GM12878 (cell line): Measurements from ENCODE around the gene VPS52. TPM values are rescaled to one million over a fixed set of nuclear protein-coding genes. Genes with fewer than 3 reads are reported as not detected.

Source experiments
- ATAC-seq: fragments of 200-7000 bp; cut with Tn5 transposase; 3 replicates; pipeline ENCODE4 v1.9.1; 2020; ENCODE audit warnings: mild to moderate bottlenecking, moderate library complexity
- BruUV-seq: library from RNA; stranded (reverse); fragments of 400-500 nt; replicated peaks from 2 replicates; lab custom pipeline; 2021; lab: Mats Ljungman, UMichigan
- CTCF ChIA-PET: fragments of 300-600 bp; sonication (Branson Sonifier 250); formaldehyde crosslinking; extraction: SDS; loops from one replicate; lab custom pipeline; 2021; ENCODE audit warnings: inconsistent platforms; lab: Yijun Ruan, JAX
- POLR2A ChIA-PET: fragments of 350-600 bp; formaldehyde crosslinking; extraction: SDS; loops from one replicate; lab custom pipeline; 2021; ENCODE audit warnings: inconsistent platforms; lab: Charles Lee
- RAD21 ChIA-PET: fragments of 300-600 bp; sonication (Branson Sonifier 250); formaldehyde crosslinking; loops from one replicate; lab custom pipeline; 2023; ENCODE audit warnings: antibody characterized with exemption; ENCODE audit not compliant: unreplicated experiment; lab: Charles Lee
- SMC1A ChIA-PET: fragments of 300-600 bp; sonication (Branson Sonifier 250); formaldehyde crosslinking; loops from one replicate; lab custom pipeline; 2023; ENCODE audit not compliant: unreplicated experiment, uncharacterized antibody; lab: Charles Lee
- DNase-seq: peaks from one replicate; pipeline ENCODE4 v3.0.0-alpha.2; 2011; ENCODE audit warnings: low read depth, low spot score
- FAIRE-seq: peaks from 3 replicates; lab custom pipeline; 2011; peaks lifted over from hg19 to GRCh38; lab: Jason Lieb, UNC
- H2AFZ ChIP-seq: 2 replicates; pipeline ENCODE4 v1.6.0; 2011; ENCODE audit warnings: low read depth, low read length, control low read depth; ENCODE audit not compliant: control insufficient read depth
- H3K27ac ChIP-seq: 2 replicates; pipeline ENCODE4 v1.5.1; 2011; ENCODE audit warnings: control low read depth; ENCODE audit not compliant: control insufficient read depth, insufficient read depth
- H3K27me3 ChIP-seq, 2 experiments: replicated peaks in 1 of 2; 2 replicates each; pipeline versions ENCODE4 v1.6.0 to v1.6.1; 2011; ENCODE audit warnings: low read length in 1 of 2; ENCODE audit not compliant: control insufficient read depth in 2 of 2, insufficient read depth in 2 of 2
- H3K36me3 ChIP-seq, 2 experiments: 2 replicates each; pipeline ENCODE4 v1.5.1; 2011; ENCODE audit warnings: low read length in 1 of 2; ENCODE audit not compliant: control insufficient read depth in 2 of 2, insufficient read depth in 2 of 2
- H3K4me1 ChIP-seq: 2 replicates; pipeline ENCODE4 v1.6.1; 2011; ENCODE audit warnings: mild to moderate bottlenecking, low read length, moderate library complexity, mixed read lengths; ENCODE audit not compliant: control insufficient read depth, insufficient read depth
- H3K4me2 ChIP-seq: 2 replicates; pipeline ENCODE4 v1.6.0; 2011; ENCODE audit warnings: control low read depth; ENCODE audit not compliant: control insufficient read depth, insufficient read depth
- H3K4me3 ChIP-seq: fragments of 200-600 bp; sonication (generic); 2 replicates; pipeline ENCODE4 v1.5.1; 2016
- H3K79me2 ChIP-seq: 2 replicates; pipeline ENCODE4 v1.6.0; 2011; ENCODE audit warnings: low read length; ENCODE audit not compliant: control insufficient read depth, insufficient read depth
- H3K9ac ChIP-seq: 2 replicates; pipeline ENCODE4 v1.8.0; 2011; ENCODE audit warnings: low read length, control low read depth, mixed read lengths; ENCODE audit not compliant: control insufficient read depth, insufficient read depth
- H3K9me3 ChIP-seq: replicated peaks from 3 replicates; pipeline ENCODE4 v1.5.1; 2011; ENCODE audit warnings: mild to moderate bottlenecking, low read length; ENCODE audit not compliant: control insufficient read depth, insufficient read depth
- H4K20me1 ChIP-seq: 2 replicates; pipeline ENCODE4 v1.6.0; 2011; ENCODE audit not compliant: control insufficient read depth, insufficient read depth
- BACH1 ChIP-seq: fragments of 450-650 bp; IDR thresholded peaks from 2 replicates; pipeline ENCODE4 v1.6.1; 2017; ENCODE audit warnings: mild to moderate bottlenecking, borderline replicate concordance
- BCL3 ChIP-seq: IDR thresholded peaks from 2 replicates; pipeline ENCODE4 v1.6.1; 2011; ENCODE audit warnings: borderline replicate concordance, low read depth, mild to moderate bottlenecking, moderate library complexity, low read length; ENCODE audit not compliant: insufficient read depth, poor library complexity, severe bottlenecking
- ESRRA ChIP-seq: IDR thresholded peaks from 2 replicates; pipeline ENCODE4 v1.6.1; 2012; ENCODE audit warnings: mild to moderate bottlenecking, low read length, improper control_type of control experiment
- IKZF1 ChIP-seq: fragments of 450-650 bp; conservative IDR thresholded peaks from 2 replicates; pipeline ENCODE4 v1.6.1; 2017; ENCODE audit warnings: antibody characterized with exemption, mild to moderate bottlenecking
- MLLT1 ChIP-seq: fragments of 450-650 bp; IDR thresholded peaks from 2 replicates; pipeline ENCODE4 v1.6.1; 2016; ENCODE audit warnings: mild to moderate bottlenecking
- MXI1 ChIP-seq: fragments of 150-350 bp; IDR thresholded peaks from 2 replicates; pipeline ENCODE4 v1.6.1; 2011; ENCODE audit warnings: low read depth, mild to moderate bottlenecking, inconsistent platforms, low read length, improper control_type of control experiment
- NKRF ChIP-seq: fragments of 450-650 bp; conservative IDR thresholded peaks from 2 replicates; pipeline ENCODE4 v1.6.1; 2017; ENCODE audit warnings: mild to moderate bottlenecking, moderate library complexity
- PAX8 ChIP-seq: fragments of 450-650 bp; IDR thresholded peaks from 2 replicates; pipeline ENCODE4 v1.6.1; 2017; ENCODE audit warnings: mild to moderate bottlenecking, moderate library complexity
- RFX5 ChIP-seq: IDR thresholded peaks from 2 replicates; pipeline ENCODE4 v1.6.1; 2011; ENCODE audit warnings: low read depth, low read length, improper control_type of control experiment
- SMC3 ChIP-seq: IDR thresholded peaks from 2 replicates; pipeline ENCODE4 v1.6.1; 2011; ENCODE audit warnings: low read length, improper control_type of control experiment, borderline replicate concordance
- ZBED1 ChIP-seq: IDR thresholded peaks from 2 replicates; pipeline ENCODE4 v1.6.1; 2016; ENCODE audit warnings: borderline replicate concordance
- ZNF217 ChIP-seq: fragments of 450-650 bp; IDR thresholded peaks from 2 replicates; pipeline ENCODE4 v1.6.1; 2017; ENCODE audit warnings: antibody characterized with exemption, mild to moderate bottlenecking
- WGBS: methylation state at CpG from one replicate; pipeline ENCODE4 v1.1.6; 2016; ENCODE audit warnings: low lambda C conversion rate; ENCODE audit not compliant: insufficient replicate concordance, insufficient coverage; ENCODE audit errors: missing lambda C conversion rate; 5-methylcytosine and 5-hydroxymethylcytosine counted together
- in situ Hi-C: fragments of 300-500 bp; cut with MboI; formaldehyde crosslinking; loops from 9 replicates; pipeline ENCODE4 v1.14.3; 2018; ENCODE audit warnings: mixed read lengths
- intact Hi-C: fragments of 100-400 bp; cut with micrococcal nuclease; formaldehyde crosslinking; loops from one replicate; pipeline ENCODE4 v1.14.2; 2022; ENCODE audit not compliant: unreplicated experiment
- polyA plus RNA-seq, 11 experiments: library from polyadenylated mRNA; depleted of rRNA in 4 of 11; unstranded in 6 of 11; stranded (reverse) in 5 of 11; fragments of >200 nt; fragmentation: Nextera tagmentation in 4 of 11; fragmentation: Illumina TruSeq in 1 of 11; extraction: Ambion mirVana in 4 of 11; extraction: Trizol in 1 of 11; gene quantifications; 1 replicate in 1 of 11; 2 replicates in 10 of 11; pipeline versions ENCODE4 v1.2.1 to v1.2.3, GENCODE V29; 2011 to 2016; ENCODE audit warnings: inconsistent platforms in 2 of 11, missing spikeins in 2 of 11, low read depth in 1 of 11
- total RNA-seq, 4 experiments: library from RNA; depleted of rRNA in 3 of 4; stranded (reverse); fragments of >200 nt in 3 of 4; fragmentation: Illumina TruSeq in 1 of 4; extraction: Trizol in 1 of 4; gene quantifications; 2 replicates each; pipeline versions ENCODE4 v1.2.1 to v1.2.3, GENCODE V29; 2013 to 2021
- TF ChIP-seq, protein P1 (sequence below): fragments of 450-650 bp; IDR thresholded peaks from 2 replicates; pipeline ENCODE4 v1.6.1; 2017; ENCODE audit warnings: mild to moderate bottlenecking, low read depth, inconsistent platforms; ENCODE audit not compliant: poor library complexity, severe bottlenecking

VPS52 gene
- total and polyA plus RNA-seq, 10 of the 15 experiments (the other 5 are each of a cell fraction or from before 2014, with no cell fraction given) = 11.3 to 52.7 (median 36.7) TPM

GRCh38 chr6:33248643-33248931 is 23.1 kb downstream of the VPS52 start:
- BruUV-seq = TSS peak; percentile 65
- CTCF ChIA-PET = interaction anchor here (0.6 to 5.5 kb wide), 56 partner anchors 9 to 523 kb away, joined by 3 to 53 read pairs (median 7); partner anchors contain the start of genes B3GALT4, HLA-DPB1, HSD17B8 and RGL2
- Histone ChIP-seq H2AFZ (peak overlapping the region; percentile 84), H3K4me3 (peak overlapping the region; percentile 78), H3K9ac (peak overlapping the region; percentile 38; the same call in 1 of the 2 replicates), H3K4me1 (peaks cover 10% of the 10 kb centered on the region), H3K36me3 (peaks cover 2 to 12% of the 10 kb centered on the region in 2 experiments; a peak in 2 of 4 replicates), H4K20me1 (no peaks in the 10 kb centered on the region), H3K27ac (peak overlapping the region; percentile 51), H3K9me3 (no peaks in the 10 kb centered on the region), H3K27me3 (no peaks in the 10 kb centered on the region), H3K4me2 (peak overlapping the region; percentile 96), H3K79me2 (peaks cover 13% of the 10 kb centered on the region)
- 2% methylated on average over 18 of the region's 18 CpGs for WGBS
- intact Hi-C loops = loop anchor here (1.0 to 5.0 kb wide), 4 partner anchors 43 to 246 kb away; no protein-coding TSS in a partner anchor
- in situ Hi-C loops = loop anchor here (5.0 kb wide), 2 partner anchors 131 to 246 kb away; no protein-coding TSS in a partner anchor
- peak; percentile 5 for ATAC-seq
- DNase-seq = no peak
- FAIRE-seq = no peak
- RAD21 ChIA-PET = interaction anchor here (0.8 to 3.5 kb wide), 26 partner anchors 9 to 295 kb away, joined by 3 to 25 read pairs (median 9); partner anchors contain the start of genes HLA-DMA, HLA-DPA1, HLA-DPB1 and HSD17B8
- SMC1A ChIA-PET = interaction anchor here (0.9 to 4.2 kb wide), 24 partner anchors 19 to 362 kb away, joined by 3 to 34 read pairs (median 5); partner anchors contain the start of genes HLA-DMA, HLA-DOA, RPS18 and RXRB
- POLR2A ChIA-PET = interaction anchor here (0.7 to 5.2 kb wide), 19 partner anchors 22 to 231 kb away, joined by 3 to 40 read pairs (median 5); partner anchors contain the start of genes B3GALT4, HLA-DPA1, HLA-DPB1 and PFDN6
- TF ChIP-seq ZNF217 (no peak), MXI1 (0 out of 2 replicates have a peak, but pooled peaks have one; percentile 2), ESRRA (no peak), BACH1 (0 out of 2 replicates have a peak, but pooled peaks have one; percentile 5), ZBED1 (no peak), SMC3 (no peak), IKZF1 (peak; percentile 30; the same call in 1 of the 2 replicates), BCL3 (no peak), NKRF (no peak), MLLT1 (0 out of 2 replicates have a peak, but pooled peaks have one; percentile 10), RFX5 (no peak), PAX8 (no peak)
- TF ChIP-seq, protein P1, sequence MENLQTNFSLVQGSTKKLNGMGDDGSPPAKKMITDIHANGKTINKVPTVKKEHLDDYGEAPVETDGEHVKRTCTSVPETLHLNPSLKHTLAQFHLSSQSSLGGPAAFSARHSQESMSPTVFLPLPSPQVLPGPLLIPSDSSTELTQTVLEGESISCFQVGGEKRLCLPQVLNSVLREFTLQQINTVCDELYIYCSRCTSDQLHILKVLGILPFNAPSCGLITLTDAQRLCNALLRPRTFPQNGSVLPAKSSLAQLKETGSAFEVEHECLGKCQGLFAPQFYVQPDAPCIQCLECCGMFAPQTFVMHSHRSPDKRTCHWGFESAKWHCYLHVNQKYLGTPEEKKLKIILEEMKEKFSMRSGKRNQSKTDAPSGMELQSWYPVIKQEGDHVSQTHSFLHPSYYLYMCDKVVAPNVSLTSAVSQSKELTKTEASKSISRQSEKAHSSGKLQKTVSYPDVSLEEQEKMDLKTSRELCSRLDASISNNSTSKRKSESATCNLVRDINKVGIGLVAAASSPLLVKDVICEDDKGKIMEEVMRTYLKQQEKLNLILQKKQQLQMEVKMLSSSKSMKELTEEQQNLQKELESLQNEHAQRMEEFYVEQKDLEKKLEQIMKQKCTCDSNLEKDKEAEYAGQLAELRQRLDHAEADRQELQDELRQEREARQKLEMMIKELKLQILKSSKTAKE = peak; percentile 1
